Measurements from ENCODE around the gene BBS10. TPM values are rescaled to one million over a fixed set of nuclear protein-coding genes. Genes with fewer than 3 reads are reported as not detected.

The BBS10 gene
- total and polyA plus RNA-seq, 2 of the 13 experiments (the other 11 are each of a cell fraction or from before 2014, with no cell fraction given): 4.9 to 7.4 TPM

DNA sequence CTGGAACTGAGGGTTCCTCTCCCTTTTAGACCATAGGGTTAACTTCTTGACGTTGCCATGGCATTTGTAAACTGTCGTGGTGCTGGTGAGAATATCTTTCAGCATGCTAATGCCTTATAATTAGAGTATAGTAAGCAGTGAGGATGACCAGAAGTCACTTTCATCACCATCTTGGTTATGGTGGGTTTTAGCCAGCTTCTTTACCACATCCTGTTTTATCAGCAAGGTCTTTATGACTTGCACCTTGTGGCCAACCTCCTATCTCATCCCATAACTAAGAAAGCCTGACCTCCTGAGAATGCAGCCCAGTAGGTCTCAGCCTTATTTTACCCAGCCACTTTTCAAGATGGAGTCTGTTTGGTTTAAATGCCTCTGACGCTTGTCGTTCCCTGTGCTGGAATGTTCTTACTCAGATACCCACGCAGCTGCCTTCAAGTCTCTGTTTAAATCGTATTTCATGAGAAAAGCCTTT lies 44.2 kb downstream of the BBS10 start:
- ATAC-seq (no peak), FAIRE-seq (no peak), DNase-seq (ENCODE audit: low spot score) (no peak)
- Histone ChIP-seq H2AFZ (ENCODE audit: low read length) (no peak overlapping the region), H3K36me3 (replicated peaks in 1 of 2; ENCODE audit: control insufficient read depth in 1 of 2, insufficient read depth in 2 of 2, low read length in 2 of 2) (no peaks in the 10 kb centered on the region), H3K4me1 (ENCODE audit: insufficient read depth, low read length) (no peaks in the 10 kb centered on the region), H4K20me1 (ENCODE audit: insufficient read depth, low read length) (no peaks in the 10 kb centered on the region), H3K27ac (ENCODE audit: extremely low read length, insufficient read depth, low read length) (no peak overlapping the region), H3K4me2 (ENCODE audit: low read depth, low read length) (no peak overlapping the region), H3K79me2 (ENCODE audit: insufficient read depth, low read length) (no peaks in the 10 kb centered on the region), H3K27me3 (ENCODE audit: control insufficient read depth in 1 of 2, insufficient read depth in 2 of 2, low read length in 2 of 2) (peaks cover 0 to 1% of the 10 kb centered on the region in 2 experiments; a peak in 1 of 5 replicates), H3K9ac (ENCODE audit: insufficient read depth, low read depth, low read length) (no peak overlapping the region), H3K9me3 (ENCODE audit: low read length) (no peaks in the 10 kb centered on the region), H3K4me3 (replicated peaks in 1 of 3; ENCODE audit: insufficient read depth in 1 of 3, low read depth in 2 of 3, low read length in 3 of 3) (no peak overlapping the region)
- intact Hi-C loops (cut with micrococcal nuclease; ENCODE audit: unreplicated experiment) (no loop called here), in situ Hi-C loops (cut with HindIII; ENCODE audit: extremely low pct_ligation_motif_present, low pct_unique_long_range_greater_than_20kb) (no loop called here)
- POLR2A ChIA-PET: no interaction called here
- TF ChIP-seq, protein P1, sequence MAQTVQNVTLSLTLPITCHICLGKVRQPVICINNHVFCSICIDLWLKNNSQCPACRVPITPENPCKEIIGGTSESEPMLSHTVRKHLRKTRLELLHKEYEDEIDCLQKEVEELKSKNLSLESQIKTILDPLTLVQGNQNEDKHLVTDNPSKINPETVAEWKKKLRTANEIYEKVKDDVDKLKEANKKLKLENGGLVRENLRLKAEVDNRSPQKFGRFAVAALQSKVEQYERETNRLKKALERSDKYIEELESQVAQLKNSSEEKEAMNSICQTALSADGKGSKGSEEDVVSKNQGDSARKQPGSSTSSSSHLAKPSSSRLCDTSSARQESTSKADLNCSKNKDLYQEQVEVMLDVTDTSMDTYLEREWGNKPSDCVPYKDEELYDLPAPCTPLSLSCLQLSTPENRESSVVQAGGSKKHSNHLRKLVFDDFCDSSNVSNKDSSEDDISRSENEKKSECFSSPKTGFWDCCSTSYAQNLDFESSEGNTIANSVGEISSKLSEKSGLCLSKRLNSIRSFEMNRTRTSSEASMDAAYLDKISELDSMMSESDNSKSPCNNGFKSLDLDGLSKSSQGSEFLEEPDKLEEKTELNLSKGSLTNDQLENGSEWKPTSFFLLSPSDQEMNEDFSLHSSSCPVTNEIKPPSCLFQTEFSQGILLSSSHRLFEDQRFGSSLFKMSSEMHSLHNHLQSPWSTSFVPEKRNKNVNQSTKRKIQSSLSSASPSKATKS (CRISPR knock-in tag; IDR thresholded peaks at IDR 0.05): no peak
- no peak for TF ChIP-seq RBM22 (optimal IDR thresholded peaks at IDR 0.05; ENCODE audit: low read length)
- no peak for TF ChIP-seq GATAD1 (CRISPR knock-in tag; IDR thresholded peaks at IDR 0.05)
- CTCF ChIA-PET (ENCODE audit: low intra/inter-chr PET ratio, low total read pairs): no interaction called here
- no TSS peak for BruUV-seq (replicated peaks)
- WGBS (ENCODE audit: low lambda C conversion rate): 21% methylated on average over 6 of the region's 6 CpGs

DNA sequence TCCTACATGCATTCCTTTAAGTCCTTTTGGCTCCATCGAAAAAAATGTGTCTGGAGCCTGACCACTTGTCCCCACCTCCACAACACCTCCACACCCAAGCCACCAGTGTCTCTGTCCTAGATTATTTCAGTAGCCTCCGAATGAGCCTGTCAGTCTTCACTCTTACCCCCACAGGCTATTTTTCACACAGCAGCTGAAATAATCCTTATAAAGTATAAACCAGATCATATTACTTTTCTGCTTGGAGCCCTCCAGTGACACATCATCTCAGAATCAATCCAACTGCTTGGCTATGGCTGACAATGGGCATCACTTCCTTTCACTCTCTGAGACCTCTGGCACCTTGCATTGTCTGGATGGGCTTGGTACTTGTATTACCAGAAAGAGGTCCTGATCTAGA lies 44.9 kb downstream of the BBS10 start:
- ATAC-seq: no peak
- no peak for DNase-seq (ENCODE audit: low spot score)
- Histone ChIP-seq H3K79me2 (ENCODE audit: insufficient read depth, low read length) (no peaks in the 10 kb centered on the region), H3K27me3 (ENCODE audit: control insufficient read depth in 1 of 2, insufficient read depth in 2 of 2, low read length in 2 of 2) (peaks cover 0 to 1% of the 10 kb centered on the region in 2 experiments; a peak in 1 of 5 replicates), H3K36me3 (replicated peaks in 1 of 2; ENCODE audit: control insufficient read depth in 1 of 2, insufficient read depth in 2 of 2, low read length in 2 of 2) (no peaks in the 10 kb centered on the region), H3K4me1 (ENCODE audit: insufficient read depth, low read length) (no peaks in the 10 kb centered on the region), H3K9me3 (ENCODE audit: low read length) (no peaks in the 10 kb centered on the region), H4K20me1 (ENCODE audit: insufficient read depth, low read length) (no peaks in the 10 kb centered on the region), H3K4me3 (replicated peaks in 1 of 3; ENCODE audit: insufficient read depth in 1 of 3, low read depth in 2 of 3, low read length in 3 of 3) (no peak overlapping the region), H3K4me2 (ENCODE audit: low read depth, low read length) (no peak overlapping the region), H3K9ac (ENCODE audit: insufficient read depth, low read depth, low read length) (no peak overlapping the region), H2AFZ (ENCODE audit: low read length) (no peak overlapping the region), H3K27ac (ENCODE audit: extremely low read length, insufficient read depth, low read length) (no peak overlapping the region)
- BruUV-seq (replicated peaks): no TSS peak
- intact Hi-C loops (cut with micrococcal nuclease; ENCODE audit: unreplicated experiment): no loop called here
- 0% methylated on average over 2 of the region's 2 CpGs for whole genome bisulfite sequencing (ENCODE audit: low lambda C conversion rate)
- ChIA-PET POLR2A (no interaction called here), CTCF (ENCODE audit: low intra/inter-chr PET ratio, low total read pairs) (no interaction called here)
- FAIRE-seq: no peak
- in situ Hi-C loops (cut with HindIII; ENCODE audit: extremely low pct_ligation_motif_present, low pct_unique_long_range_greater_than_20kb): no loop called here
- TF ChIP-seq GABPA (IDR thresholded peaks at IDR 0.05; ENCODE audit: low read depth, low read length) (no peak), GABPA (CRISPR knock-in tag; IDR thresholded peaks at IDR 0.05; ENCODE audit: low read depth) (no peak), RAD21 (CRISPR knock-in tag; IDR thresholded peaks at IDR 0.05) (no peak), ZNF441 (CRISPR knock-in tag; IDR thresholded peaks at IDR 0.05; ENCODE audit: borderline replicate concordance) (no peak), NR1H2 (CRISPR knock-in tag; IDR thresholded peaks at IDR 0.05; ENCODE audit: borderline replicate concordance, low read depth) (no peak), ZNF775 (CRISPR knock-in tag; IDR thresholded peaks at IDR 0.05; ENCODE audit: borderline replicate concordance) (no peak), ZNF546 (CRISPR knock-in tag; conservative IDR thresholded peaks at IDR 0.05) (no peak), SOX13 (IDR thresholded peaks at IDR 0.05) (no peak), SOX13 (CRISPR knock-in tag; conservative IDR thresholded peaks at IDR 0.05 in 1 of 2, IDR thresholded peaks at IDR 0.05 in 1 of 2) (no peak), FOXK1 (CRISPR knock-in tag; IDR thresholded peaks at IDR 0.05; ENCODE audit: borderline replicate concordance, low read depth) (no peak), ZNF839 (CRISPR knock-in tag; IDR thresholded peaks at IDR 0.05; ENCODE audit: borderline replicate concordance) (no peak), ZNF382 (CRISPR knock-in tag; IDR thresholded peaks at IDR 0.05; ENCODE audit: borderline replicate concordance) (no peak), GATAD1 (CRISPR knock-in tag; IDR thresholded peaks at IDR 0.05) (no peak), MLLT10 (CRISPR knock-in tag; IDR thresholded peaks at IDR 0.05) (no peak)
- TF ChIP-seq, protein P2, sequence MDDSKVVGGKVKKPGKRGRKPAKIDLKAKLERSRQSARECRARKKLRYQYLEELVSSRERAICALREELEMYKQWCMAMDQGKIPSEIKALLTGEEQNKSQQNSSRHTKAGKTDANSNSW (CRISPR knock-in tag; IDR thresholded peaks at IDR 0.05; ENCODE audit: borderline replicate concordance): no peak
- TF ChIP-seq, protein P3, sequence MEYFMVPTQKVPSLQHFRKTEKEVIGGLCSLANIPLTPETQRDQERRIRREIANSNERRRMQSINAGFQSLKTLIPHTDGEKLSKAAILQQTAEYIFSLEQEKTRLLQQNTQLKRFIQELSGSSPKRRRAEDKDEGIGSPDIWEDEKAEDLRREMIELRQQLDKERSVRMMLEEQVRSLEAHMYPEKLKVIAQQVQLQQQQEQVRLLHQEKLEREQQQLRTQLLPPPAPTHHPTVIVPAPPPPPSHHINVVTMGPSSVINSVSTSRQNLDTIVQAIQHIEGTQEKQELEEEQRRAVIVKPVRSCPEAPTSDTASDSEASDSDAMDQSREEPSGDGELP (IDR thresholded peaks at IDR 0.05; ENCODE audit: borderline replicate concordance, low read depth): no peak

Data from HepG2 (cell line).